Pons (tissue), 1 donor: Measurements from ENCODE around the gene BBS10.
"Not testable (repeated sequence)": the region's sequence is repeated elsewhere in the genome, so short reads cannot be mapped to it uniquely, and the experiment has no call there.

Source experiments
- DNase-seq: peaks from one replicate; pipeline ENCODE4 v3.0.0-alpha.2; 2016; ENCODE audit warnings: low spot score

BBS10 gene

DNA sequence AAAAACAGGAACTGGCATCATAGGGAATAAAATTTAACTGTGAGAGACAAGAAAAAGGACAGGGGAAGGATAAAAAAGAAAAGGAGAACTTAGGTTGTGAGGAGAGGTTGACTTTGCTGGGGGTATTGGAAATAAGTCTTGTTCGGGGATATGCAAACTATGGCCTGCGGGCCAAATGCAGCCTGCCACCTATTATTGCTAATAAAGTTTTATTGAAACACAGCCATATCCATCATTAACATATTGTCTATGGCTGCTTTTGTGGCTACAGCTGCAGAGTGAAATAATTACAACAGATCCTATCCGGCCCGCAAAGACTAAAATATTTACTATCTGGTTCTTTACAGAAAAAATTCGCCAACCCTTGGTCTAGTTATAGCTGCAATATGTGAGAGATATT is 18.6 kb downstream of the BBS10 start:
- DNase-seq: no peak

DNA sequence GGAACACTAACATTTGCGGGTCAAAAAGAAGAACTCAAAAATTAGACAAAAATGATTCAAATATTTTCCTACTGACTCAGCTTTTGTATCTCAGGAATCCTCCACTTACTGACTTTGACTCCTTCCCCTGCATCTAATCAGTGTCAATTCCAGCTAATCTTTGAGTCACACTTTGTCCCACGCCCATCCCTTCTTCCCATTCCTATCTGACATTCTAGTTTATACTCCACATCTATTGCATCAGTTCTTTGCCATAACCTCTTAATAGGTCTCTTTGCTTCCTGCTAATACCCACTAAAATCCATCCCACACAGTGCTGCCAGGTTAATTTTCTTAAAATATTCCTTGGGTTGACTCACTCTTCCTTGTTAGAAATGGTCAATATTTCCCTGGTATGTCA is 19.1 kb downstream of the BBS10 start:
- no peak for DNase-seq

DNA sequence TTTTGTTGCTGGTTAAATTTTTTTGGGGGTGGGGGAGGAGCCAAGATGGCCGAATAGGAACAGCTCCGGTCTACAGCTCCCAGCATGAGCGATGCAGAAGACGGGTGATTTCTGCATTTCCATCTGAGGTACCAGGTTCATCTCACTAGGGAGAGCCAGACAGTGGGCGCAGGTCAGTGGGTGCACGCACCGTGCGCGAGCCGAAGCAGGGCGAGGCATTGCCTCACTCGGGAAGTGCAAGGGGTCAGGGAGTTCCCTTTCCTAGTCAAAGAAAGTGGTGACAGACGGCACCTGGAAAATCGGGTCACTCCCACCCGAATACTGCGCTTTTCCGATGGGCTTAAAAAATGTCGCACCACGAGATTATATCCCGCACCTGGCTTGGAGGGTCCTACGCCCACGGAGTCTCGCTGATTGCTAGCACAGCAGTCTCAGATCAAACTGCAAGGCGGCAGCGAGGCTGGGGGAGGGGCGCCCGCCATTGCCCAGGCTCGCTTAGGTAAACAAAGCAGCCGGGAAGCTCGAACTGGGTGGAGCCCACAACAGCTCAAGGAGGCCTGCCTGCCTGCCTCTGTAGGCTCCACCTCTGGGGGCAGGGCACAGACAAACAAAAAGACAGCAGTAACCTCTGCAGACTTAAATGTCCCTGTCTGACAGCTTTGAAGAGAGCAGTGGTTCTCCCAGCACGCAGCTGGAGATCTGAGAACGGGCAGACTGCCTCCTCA is 28.5 kb downstream of the BBS10 start:
- DNase-seq: not testable (repeated sequence)

DNA sequence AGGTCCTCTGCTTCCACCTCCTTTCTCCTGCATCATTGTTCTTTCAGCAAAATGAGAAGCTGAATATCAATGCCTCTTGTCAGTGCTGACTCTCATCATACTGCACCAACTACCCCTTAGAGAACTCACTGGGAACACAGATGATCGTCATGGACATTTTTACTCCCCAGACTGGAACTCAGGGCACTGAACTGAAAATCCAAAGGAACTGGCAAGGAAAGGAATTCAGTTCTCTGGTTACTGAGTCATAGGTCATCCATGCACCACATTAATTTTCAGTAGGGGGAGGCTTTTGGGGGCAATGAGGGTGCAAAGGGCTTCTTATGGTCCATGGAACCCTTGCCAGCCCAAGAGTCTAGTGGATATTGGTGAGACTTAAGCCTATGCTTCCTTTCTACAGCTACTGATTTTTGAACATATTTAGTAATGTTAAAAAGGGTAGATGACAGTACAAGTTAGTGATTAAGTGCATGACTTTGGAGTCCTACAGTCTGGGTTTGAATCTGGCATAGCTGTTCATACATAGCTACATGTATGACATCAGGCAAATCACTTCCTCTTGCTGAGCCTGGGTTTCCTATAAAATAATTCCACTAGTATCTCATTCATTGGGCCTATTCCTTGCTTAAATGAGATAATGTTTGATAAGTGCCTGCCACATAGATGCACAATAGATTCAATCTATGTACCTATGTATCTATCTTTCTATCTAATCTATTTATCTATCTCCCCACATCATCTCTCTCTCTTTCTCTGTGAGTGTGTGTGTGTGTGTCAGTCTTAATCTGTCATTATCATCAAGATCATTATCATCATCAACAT is 29.2 kb downstream of the BBS10 start:
- no peak for DNase-seq

DNA sequence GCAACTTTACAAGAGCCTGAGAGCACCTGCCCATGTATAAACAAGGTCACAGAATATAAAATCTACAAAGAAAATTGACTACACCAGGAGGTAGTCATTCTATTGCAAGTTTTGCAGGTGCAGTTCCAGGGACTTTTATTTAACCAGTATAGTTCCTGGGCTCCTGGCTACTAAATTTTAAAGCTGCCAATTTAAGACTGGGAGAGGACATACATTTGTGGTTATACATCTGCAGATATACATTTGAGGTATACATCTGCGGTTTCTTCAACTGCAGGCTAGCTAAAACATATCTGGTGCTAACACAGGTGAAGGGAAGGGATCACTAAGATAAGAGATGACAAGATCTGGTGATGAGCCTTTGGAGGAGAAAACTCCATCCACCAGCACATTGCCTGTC is 30.2 kb downstream of the BBS10 start:
- DNase-seq: no peak

DNA sequence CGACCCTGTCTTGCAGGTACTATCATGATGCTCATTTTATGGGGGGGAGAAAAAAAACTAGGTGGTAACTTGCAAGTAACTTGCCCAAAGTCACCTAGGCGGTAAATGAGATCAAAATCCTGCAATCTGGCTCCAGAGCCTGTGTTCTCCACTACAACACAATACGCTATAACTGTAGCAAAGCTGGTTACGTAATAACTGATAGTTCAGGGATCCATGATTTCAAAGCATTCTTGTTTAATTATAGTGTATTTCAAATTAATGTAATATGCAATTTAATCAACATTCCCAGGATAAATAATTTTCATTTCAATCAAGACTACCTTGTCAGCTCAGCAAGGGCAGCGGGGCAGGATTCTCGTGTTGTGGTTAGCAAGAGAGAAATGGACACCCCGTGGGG is 31.7 kb downstream of the BBS10 start:
- no peak for DNase-seq

DNA sequence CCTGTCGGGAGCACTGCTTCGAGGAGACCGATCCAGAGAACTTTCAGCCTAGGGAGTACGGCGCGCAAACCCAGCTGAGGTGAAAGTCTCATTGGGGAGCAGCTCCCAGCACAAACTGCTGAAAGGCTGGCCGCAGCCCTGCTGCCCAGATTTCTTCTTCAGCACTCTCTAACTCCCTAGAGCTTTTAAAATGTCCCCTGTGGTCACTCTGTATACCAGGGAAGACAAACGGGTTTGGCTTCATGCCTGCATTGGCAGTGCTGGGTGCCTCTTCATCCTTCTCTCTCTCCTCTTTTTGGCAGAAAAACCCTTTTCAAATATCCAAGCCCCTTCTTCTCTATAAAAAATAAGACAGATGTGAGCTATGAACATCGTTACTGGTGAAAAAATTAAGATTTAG is 34.9 kb downstream of the BBS10 start:
- DNase-seq: no peak

DNA sequence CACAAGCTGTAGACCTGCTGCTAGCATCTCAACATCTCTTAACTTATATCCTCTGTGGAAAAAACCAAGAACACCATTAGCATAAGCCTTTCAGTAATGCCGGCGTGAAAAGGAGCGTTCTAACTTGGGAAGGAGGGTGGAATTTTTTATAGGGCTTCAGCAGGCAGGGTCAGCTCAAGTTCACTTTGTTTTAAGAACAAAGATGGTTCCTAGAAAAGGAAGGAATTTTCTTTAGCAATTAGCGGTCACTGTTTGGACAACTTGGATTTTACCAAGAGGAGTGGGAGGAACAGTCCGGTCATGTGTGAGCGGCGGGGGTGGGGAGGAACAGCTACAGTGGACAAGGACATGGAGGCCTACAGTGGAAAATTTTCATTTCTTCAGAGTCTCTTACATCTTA is 35.9 kb downstream of the BBS10 start:
- DNase-seq: no peak

DNA sequence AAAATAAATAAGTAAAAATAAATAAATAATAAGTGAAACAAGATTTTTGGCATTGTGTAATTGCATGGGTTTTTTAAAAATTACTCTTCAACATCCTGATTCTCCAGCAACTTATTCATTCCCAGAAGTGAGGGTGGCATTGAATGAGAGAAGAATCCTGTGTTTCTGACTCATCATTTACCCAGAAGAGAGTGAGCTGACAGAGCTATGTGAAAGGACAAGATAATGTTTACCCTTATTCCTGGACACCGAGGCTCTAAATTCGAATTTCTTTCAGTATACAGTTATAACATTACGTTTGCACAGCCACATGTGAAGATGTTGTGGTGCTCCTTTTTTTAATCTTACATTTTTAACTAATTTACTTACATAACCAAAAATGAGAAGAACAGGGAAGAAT is 36.4 kb downstream of the BBS10 start:
- no peak for DNase-seq

DNA sequence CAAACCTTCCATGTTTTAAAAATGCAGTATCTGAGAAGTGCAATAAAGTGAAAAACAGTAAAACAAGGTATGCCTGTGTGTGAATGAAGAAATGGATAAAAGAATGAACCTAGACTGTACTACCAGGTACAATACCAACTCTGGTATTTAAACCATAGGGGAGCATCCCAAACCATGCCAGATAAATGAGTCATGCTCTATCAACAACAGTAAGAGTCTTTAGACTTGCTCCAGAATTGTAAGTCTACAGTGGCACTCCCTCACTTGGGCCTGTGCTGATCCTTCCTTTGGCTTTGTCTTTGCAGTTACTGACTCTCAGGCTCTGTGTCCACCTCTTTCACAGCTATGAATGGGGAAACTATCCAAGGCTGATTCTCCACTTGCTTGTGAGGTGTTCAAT is 38.1 kb downstream of the BBS10 start:
- DNase-seq: no peak

DNA sequence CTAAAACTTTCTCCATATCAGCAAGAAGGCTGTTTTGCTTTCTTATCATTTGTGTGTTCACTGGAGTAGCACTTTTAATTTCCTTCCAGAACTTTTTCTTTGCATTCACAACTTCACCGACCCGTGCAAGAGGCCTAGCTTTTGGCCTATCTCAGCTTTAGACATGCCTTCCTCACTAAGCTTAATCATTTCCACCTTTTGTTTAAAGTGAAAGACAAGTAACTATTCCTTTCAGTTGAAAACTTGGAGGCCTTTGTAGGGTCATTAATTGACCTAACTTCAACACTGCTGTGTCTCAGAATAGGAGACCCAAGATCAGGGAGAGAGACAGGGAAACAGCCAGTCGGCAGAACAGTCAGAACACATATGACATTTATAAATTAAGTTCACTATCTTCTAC is 39.3 kb downstream of the BBS10 start:
- DNase-seq: no peak

DNA sequence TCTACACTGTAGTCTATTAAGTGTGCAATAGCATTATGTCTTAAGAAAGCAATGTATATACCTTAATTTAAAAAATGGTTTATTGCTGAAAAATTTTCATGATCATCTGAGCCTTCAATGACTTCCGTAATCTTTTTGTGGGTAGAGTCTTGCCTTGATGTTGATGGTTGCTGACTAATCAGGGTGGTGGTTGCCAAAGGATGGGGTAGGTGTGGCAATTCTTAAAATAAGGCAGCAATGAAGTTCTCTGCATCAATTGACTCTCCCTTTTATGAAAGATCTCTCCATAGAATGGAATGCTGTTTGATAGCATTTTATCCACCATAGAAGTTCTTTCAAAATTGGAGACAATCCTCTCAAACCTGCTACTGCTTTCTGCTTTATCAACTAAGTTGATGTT is 41.1 kb downstream of the BBS10 start:
- DNase-seq: no peak

DNA sequence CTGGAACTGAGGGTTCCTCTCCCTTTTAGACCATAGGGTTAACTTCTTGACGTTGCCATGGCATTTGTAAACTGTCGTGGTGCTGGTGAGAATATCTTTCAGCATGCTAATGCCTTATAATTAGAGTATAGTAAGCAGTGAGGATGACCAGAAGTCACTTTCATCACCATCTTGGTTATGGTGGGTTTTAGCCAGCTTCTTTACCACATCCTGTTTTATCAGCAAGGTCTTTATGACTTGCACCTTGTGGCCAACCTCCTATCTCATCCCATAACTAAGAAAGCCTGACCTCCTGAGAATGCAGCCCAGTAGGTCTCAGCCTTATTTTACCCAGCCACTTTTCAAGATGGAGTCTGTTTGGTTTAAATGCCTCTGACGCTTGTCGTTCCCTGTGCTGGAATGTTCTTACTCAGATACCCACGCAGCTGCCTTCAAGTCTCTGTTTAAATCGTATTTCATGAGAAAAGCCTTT is 44.2 kb downstream of the BBS10 start:
- no peak for DNase-seq

DNA sequence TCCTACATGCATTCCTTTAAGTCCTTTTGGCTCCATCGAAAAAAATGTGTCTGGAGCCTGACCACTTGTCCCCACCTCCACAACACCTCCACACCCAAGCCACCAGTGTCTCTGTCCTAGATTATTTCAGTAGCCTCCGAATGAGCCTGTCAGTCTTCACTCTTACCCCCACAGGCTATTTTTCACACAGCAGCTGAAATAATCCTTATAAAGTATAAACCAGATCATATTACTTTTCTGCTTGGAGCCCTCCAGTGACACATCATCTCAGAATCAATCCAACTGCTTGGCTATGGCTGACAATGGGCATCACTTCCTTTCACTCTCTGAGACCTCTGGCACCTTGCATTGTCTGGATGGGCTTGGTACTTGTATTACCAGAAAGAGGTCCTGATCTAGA is 44.9 kb downstream of the BBS10 start:
- DNase-seq: no peak

DNA sequence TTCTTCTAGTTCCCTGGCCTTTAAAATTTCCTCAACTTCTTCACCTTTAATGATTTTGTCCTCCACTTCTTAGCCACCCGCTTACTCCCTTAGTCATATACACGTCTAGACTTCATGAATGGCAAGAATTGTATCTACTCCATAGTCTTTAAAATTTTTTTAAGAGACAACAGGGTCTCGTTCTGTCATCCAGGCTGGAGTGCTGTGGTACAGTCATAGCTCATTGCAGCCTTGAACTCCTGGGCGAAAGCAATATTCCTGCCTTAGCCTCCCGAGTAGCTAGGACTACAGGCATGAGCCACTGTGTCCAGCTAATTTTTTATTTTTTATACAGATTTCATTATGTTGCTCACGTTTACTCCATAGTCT is 47.9 kb downstream of the BBS10 start:
- no peak for DNase-seq

DNA sequence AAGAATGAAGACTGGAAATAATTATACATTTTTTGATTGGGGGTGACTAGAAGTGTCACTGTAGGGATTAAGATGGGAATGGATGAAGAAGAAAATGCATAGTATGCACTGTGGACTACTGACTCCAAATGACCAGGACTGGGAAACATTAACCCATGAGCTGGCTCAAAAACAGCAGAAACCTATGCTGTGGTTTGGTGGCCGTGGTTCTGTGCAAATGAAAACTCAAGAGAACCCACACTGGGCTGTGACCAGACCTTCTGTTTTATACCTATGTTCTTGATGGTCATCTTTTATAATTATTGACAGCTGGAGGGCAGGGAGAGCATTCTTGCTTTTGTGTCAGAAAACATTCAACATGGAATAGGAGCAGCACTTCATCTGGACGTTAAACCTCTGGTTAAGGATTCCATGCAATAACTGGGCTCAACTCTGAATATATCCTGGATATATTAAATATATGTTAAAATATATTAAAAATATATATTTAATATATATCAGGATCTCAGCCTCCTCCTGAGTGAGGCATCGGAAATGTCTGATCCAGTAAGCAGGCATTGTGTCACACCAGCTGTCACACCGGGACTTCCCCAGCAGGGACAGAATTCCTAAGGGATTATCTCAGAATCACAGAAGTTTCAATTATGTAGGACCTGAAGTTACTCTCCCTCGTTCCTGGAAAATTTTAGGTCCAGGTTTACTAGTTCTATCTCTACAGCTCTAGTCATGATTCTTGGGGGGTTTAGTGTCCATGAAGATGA is 48.5 kb downstream of the BBS10 start:
- no peak for DNase-seq
